ENCODE measurements around the gene POLL.

Gene POLL

GRCh38 chr10:101565370-101565900, 22.6 kb downstream of the POLL start:
- no peak for TF ChIP-seq CREB5 (CRISPR knock-in tag; IDR thresholded peaks at IDR 0.05; ENCODE audit: low read depth)
- TF ChIP-seq TSHZ2 (CRISPR knock-in tag; IDR thresholded peaks at IDR 0.05) = no peak
- TF ChIP-seq GLIS3 (CRISPR knock-in tag; IDR thresholded peaks at IDR 0.05) = no peak
- TF ChIP-seq PPARA (CRISPR knock-in tag; IDR thresholded peaks at IDR 0.05; ENCODE audit: borderline replicate concordance) = no peak
- no peak for TF ChIP-seq CSDC2 (CRISPR knock-in tag; IDR thresholded peaks at IDR 0.05)
- no peak for TF ChIP-seq ZFP30 (CRISPR knock-in tag; IDR thresholded peaks at IDR 0.05)
- TF ChIP-seq BACH2 (CRISPR knock-in tag; IDR thresholded peaks at IDR 0.05; ENCODE audit: borderline replicate concordance) = no peak
- TF ChIP-seq CSRNP3 (CRISPR knock-in tag; IDR thresholded peaks at IDR 0.05) = no peak
- TF ChIP-seq OSR1 (CRISPR knock-in tag; IDR thresholded peaks at IDR 0.05) = no peak
- no peak for ATAC-seq

GRCh38 chr10:101564490-101564991, 23.5 kb downstream of the POLL start:
- TF ChIP-seq CSDC2 (CRISPR knock-in tag; IDR thresholded peaks at IDR 0.05) (no peak), PATZ1 (CRISPR knock-in tag; IDR thresholded peaks at IDR 0.05; ENCODE audit: borderline replicate concordance) (no peak), ARNTL (CRISPR knock-in tag; IDR thresholded peaks at IDR 0.05; ENCODE audit: borderline replicate concordance, low read depth) (no peak), TOX (CRISPR knock-in tag; IDR thresholded peaks at IDR 0.05; ENCODE audit: borderline replicate concordance) (no peak), GLIS3 (CRISPR knock-in tag; IDR thresholded peaks at IDR 0.05) (no peak), ZNF8 (CRISPR knock-in tag; IDR thresholded peaks at IDR 0.05) (no peak), CREB5 (CRISPR knock-in tag; IDR thresholded peaks at IDR 0.05; ENCODE audit: low read depth) (no peak), CSRNP3 (CRISPR knock-in tag; IDR thresholded peaks at IDR 0.05) (no peak), TCF4 (CRISPR knock-in tag; IDR thresholded peaks at IDR 0.05; ENCODE audit: borderline replicate concordance) (no peak), OSR1 (CRISPR knock-in tag; IDR thresholded peaks at IDR 0.05) (no peak), RARB (CRISPR knock-in tag; IDR thresholded peaks at IDR 0.05) (no peak), BACH2 (CRISPR knock-in tag; IDR thresholded peaks at IDR 0.05; ENCODE audit: borderline replicate concordance) (no peak), ZC3H10 (CRISPR knock-in tag; IDR thresholded peaks at IDR 0.05) (no peak)
- ATAC-seq = no peak

GRCh38 chr10:101563497-101564040, 24.5 kb downstream of the POLL start:
- ATAC-seq = no peak
- TF ChIP-seq ZFP3 (CRISPR knock-in tag; IDR thresholded peaks at IDR 0.05) (no peak), CREB5 (CRISPR knock-in tag; IDR thresholded peaks at IDR 0.05; ENCODE audit: low read depth) (no peak), ZC3H10 (CRISPR knock-in tag; IDR thresholded peaks at IDR 0.05) (no peak), ZNF70 (CRISPR knock-in tag; IDR thresholded peaks at IDR 0.05) (no peak), POU6F1 (CRISPR knock-in tag; IDR thresholded peaks at IDR 0.05; ENCODE audit: borderline replicate concordance, low read depth) (no peak), TOX (CRISPR knock-in tag; IDR thresholded peaks at IDR 0.05; ENCODE audit: borderline replicate concordance) (no peak), GLIS3 (CRISPR knock-in tag; IDR thresholded peaks at IDR 0.05) (no peak)

All from SK-N-SH treated with all-trans-retinoic acid at 6 μM for 48 hours (cell line).